ENCODE measurements around the gene ZNF582.
A peak's percentile ranks its signal among the peaks of the same experiment; 100 is the strongest.
"Not testable (repeated sequence)": the region's sequence is repeated elsewhere in the genome, so short reads cannot be mapped to it uniquely, and the experiment has no call there.

ZNF582 gene

DNA sequence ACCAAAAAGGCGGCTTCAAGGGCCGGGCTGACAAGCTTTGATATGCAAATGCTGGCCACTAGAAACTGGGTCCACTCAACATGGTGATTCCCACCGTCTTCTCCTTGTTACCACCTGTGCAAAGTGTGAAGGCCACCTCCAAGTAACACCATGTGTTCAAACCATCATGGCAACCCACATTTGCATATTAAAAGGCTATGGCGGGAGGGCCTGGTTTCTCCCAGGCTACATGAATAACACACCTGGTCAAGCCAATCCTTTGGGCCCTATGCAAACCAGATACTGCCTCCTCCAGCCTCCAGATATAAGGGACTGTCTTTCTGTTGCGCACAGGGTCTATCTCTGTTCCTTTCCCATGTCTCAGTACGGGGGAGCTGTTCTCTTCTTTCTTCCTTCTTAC is 42.1 kb downstream of the ZNF582 start:
- no peak for DNase-seq (ENCODE audit: low spot score)

DNA sequence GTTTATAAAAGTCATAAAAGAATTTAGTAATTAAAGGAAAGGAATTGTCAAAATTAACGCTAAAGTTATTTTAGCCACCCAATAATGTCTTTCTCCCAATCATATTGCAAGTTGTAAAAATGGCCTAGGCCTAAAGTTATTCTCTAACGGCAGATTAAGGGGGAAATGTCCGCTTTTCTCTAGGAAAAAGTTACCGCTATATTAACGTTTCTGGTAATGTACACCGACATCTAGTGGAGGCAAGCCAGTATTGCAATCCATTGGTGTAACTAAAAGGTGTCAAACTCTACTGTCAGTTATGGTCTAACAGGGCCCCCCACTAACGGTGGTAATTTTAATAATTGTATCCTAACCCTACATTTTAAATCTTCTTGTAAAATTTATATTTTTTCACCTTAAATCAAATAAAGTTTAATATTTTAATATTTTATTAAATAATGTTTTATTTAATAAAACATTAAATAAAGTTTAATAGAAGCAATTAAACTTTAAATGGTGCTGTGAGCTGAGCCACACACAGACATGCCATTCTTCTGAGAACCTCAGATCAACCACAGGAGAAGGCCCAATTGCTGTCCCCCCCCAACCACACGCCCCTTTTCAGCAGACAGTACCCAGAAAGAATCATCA is 42.8 kb downstream of the ZNF582 start:
- peak; percentile 76 for DNase-seq (ENCODE audit: low spot score)

DNA sequence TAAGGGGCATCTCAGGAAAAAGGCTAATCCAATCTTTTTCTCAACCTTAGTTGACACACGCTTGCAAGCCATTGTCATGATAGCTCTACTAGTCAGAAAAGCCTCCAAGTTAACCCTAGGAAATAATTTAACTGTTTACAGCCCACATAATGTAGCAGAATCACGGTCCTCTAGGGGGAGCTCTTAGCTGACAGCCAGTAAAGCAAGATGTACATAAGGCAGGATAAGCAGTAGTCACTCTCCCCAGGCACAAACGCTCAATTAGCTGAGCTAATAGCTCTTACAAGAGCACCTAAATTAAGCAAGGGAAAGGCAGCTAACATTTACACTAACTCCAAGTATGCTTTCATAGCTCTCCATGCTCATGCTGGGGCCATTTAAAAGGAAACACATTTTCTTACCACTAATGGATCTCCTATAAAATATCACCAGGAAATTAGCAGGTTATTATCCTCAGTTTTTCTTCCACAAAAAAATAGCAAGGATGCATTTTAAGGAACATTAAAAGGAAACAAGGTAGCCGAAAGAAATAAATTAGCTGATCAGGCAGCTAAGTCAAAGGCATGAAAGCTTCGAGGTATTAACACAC is 45.0 kb downstream of the ZNF582 start:
- peak; percentile 68 for DNase-seq (ENCODE audit: low spot score)

DNA sequence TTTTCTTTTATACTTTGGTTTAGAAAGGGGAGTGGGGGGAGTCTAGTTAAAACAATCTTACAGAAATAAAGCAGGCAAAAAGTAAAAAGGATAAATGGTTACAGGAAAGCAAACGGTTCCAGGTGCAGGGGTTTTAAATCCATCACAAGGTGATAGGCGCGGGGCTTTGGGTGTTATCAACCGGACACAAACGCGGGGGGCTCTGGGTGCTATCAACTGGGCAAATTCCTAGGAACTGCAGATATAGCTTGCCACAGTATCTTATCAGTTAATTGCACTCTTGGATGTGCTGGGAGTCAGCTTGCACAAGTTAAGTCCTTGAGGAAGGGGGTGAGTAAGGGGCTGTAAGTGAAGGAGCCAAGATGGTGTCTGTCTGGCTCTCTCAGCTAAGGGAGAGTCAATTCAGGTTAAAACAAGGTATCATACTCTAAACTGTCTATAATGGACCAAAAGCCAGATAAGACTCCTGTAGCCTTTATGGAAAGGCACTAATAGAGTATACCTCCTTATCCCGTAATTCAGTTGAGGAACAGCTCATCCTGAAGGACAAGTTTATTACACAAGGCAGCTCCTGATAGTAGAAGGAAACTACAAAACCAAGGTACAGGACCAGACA is 46.1 kb downstream of the ZNF582 start:
- DNase-seq (ENCODE audit: low spot score) = no peak

DNA sequence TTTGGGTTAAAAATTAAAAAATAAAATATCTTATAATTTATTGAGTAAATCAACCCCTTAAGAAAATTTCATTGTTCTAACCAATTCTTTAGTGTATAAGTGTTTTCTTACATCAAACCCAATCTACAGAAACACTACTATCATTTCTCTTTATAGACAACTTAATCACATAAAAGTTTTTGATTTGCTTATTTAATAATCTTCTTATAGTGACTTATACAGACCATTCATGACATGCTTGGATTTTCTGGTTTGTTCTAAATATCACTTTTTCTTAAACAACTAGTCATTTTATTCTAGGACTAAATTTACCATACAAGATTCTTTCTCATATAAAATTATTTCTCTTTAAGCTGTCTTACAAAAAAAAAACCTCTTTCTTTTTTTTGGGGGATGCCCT is 51.4 kb downstream of the ZNF582 start:
- no peak for DNase-seq (ENCODE audit: low spot score)

DNA sequence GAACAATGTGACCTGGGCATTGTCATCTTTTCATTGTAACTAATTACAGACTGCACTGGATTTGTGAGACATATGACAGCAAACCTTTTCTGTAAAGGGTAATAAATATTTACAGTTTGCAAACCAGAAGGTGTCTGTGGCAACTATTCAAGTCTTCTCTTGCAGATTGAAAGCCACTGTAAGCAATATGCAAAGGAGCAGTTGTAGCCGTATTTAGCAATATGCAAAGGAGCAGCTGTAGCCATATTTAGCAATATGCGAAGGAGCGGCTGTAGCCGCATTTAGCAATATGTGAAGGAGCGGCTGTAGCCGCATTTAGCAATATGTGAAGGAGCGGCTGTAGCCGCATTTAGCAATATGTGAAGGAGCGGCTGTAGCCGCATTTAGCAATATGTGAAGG is 54.3 kb downstream of the ZNF582 start:
- not testable (repeated sequence) for DNase-seq (ENCODE audit: low spot score)

DNA sequence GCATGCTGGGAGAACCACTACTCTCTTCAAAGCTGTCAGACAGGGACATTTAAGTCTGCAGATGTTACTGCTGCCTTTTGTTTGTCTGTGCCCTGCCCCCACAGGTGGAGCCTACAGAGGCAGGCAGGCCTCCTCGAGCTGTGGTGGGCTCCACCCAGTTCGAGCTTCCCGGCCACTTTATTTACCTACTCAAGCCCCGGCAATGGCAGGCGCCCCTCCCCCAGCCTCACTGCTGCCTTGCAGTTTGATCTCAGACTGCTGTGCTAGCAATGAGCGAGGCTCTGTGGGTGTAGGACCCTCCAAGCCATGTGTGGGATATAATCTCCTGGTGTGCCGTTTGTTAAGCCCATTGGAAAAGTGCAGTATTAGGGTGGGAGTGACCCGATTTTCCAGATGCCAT is 56.3 kb downstream of the ZNF582 start:
- DNase-seq (ENCODE audit: low spot score) = not testable (repeated sequence)

DNA sequence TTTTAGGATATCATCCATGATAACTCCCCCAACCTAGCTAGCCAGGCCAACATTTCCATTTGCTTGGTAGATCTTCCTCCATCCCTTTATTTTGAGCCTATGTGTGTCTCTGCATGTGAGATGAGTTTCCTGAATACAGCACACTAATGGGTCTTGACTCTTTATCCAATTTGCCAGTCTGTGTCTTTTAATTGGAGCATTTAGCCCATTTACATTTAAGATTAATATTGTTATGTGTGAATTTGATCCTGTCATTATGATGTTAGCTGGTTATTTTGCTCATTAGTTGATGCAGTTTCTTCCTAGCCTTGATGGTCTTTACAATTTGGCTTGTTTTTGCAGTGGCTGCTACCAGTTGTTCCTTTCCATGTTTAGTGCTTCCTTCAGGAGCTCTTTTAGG is 58.0 kb downstream of the ZNF582 start:
- not testable (repeated sequence) for DNase-seq (ENCODE audit: low spot score)

DNA sequence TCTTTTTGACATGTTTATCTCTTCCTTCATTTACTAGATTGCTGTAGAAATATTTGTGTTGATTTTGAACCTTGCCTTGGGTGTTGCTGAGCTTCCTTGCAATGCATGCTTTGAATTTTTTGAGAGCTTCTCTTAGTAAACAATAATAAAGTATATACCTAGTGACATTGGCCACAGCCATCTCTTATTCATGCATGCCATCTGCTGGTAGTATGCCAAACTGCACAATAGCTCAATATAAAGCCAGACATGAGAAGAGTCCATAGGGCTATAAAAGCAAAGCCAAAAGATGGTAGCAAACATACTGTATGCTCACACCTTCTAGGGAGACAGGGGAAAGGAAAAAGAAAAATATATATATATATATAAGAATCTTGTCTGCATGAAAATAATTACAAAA is 59.8 kb downstream of the ZNF582 start:
- DNase-seq (ENCODE audit: low spot score) = peak; percentile 80
